HCT116 (cell line): Measurements from ENCODE around the gene HVCN1.

Experiments used
- ATF3 ChIP-seq: IDR thresholded peaks from 2 replicates; pipeline ENCODE4 v1.6.1; 2012
- CEBPB ChIP-seq: IDR thresholded peaks from 2 replicates; pipeline ENCODE4 v1.6.1; 2012; ENCODE audit warnings: low read depth
- CTCF ChIP-seq, 3 experiments: fragments of 200-600 bp in 1 of 3; sonication (generic) in 1 of 3; IDR thresholded peaks in 2 of 3; conservative IDR thresholded peaks in 1 of 3; 2 replicates each; pipeline ENCODE4 v1.5.1; 2012 to 2017; ENCODE audit warnings: low read depth in 2 of 3, low read length in 2 of 3, antibody characterized with exemption in 1 of 3, borderline replicate concordance in 1 of 3, control low read depth in 1 of 3, mild to moderate bottlenecking in 1 of 3, mixed read lengths in 1 of 3, mixed run types in 1 of 3, moderate library complexity in 1 of 3; ENCODE audit not compliant: insufficient read depth in 1 of 3
- EZH2 ChIP-seq: fragments of 200-600 bp; sonication (generic); IDR thresholded peaks from 2 replicates; pipeline ENCODE4 v1.6.1; 2017; ENCODE audit warnings: antibody characterized with exemption, mixed run types
- EZH2phosphoT487 ChIP-seq: fragments of 200-600 bp; IDR thresholded peaks from 2 replicates; pipeline ENCODE4 v1.6.1; 2018; ENCODE audit warnings: antibody characterized with exemption, borderline replicate concordance
- JUND ChIP-seq: IDR thresholded peaks from 2 replicates; pipeline ENCODE4 v1.6.1; 2012
- POLR2A ChIP-seq: IDR thresholded peaks from 2 replicates; pipeline ENCODE4 v1.7.0; 2011; ENCODE audit warnings: borderline replicate concordance; ENCODE audit not compliant: insufficient read depth, insufficient read length; ENCODE audit errors: extremely low read depth
- SP1 ChIP-seq: IDR thresholded peaks from 2 replicates; pipeline ENCODE4 v1.6.1; 2012; ENCODE audit warnings: low read depth
- TCF7L2 ChIP-seq: IDR thresholded peaks from 2 replicates; pipeline ENCODE4 v1.7.0; 2011; ENCODE audit warnings: borderline replicate concordance, inconsistent platforms; ENCODE audit not compliant: insufficient read depth, insufficient read length; ENCODE audit errors: extremely low read depth
- ZBTB33 ChIP-seq: IDR thresholded peaks from 2 replicates; pipeline ENCODE4 v1.6.1; 2011; ENCODE audit warnings: mild to moderate bottlenecking, low read length, moderate library complexity; ENCODE audit not compliant: insufficient replicate concordance; ENCODE audit errors: extremely low read depth
- TF ChIP-seq, protein P1 (sequence below): IDR thresholded peaks from 2 replicates; pipeline ENCODE4 v1.6.1; 2012
- TF ChIP-seq, protein P2 (sequence below): IDR thresholded peaks from 2 replicates; pipeline ENCODE4 v1.6.1; 2012; ENCODE audit warnings: low read depth

- TF ChIP-seq CTCF (IDR thresholded peaks at IDR 0.05 in 2 of 3, conservative IDR thresholded peaks at IDR 0.05 in 1 of 3; ENCODE audit: borderline replicate concordance in 1 of 3, insufficient read depth in 1 of 3, low read depth in 2 of 3, low read length in 2 of 3) (no peak), ATF3 (no peak), EZH2phosphoT487 (no peak), CEBPB (no peak), POLR2A (no peak), TCF7L2 (no peak), EZH2 (no peak), SP1 (no peak), ZBTB33 (no peak), JUND (no peak)
- TF ChIP-seq, protein P1, sequence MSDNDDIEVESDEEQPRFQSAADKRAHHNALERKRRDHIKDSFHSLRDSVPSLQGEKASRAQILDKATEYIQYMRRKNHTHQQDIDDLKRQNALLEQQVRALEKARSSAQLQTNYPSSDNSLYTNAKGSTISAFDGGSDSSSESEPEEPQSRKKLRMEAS = no peak
- TF ChIP-seq, protein P2, sequence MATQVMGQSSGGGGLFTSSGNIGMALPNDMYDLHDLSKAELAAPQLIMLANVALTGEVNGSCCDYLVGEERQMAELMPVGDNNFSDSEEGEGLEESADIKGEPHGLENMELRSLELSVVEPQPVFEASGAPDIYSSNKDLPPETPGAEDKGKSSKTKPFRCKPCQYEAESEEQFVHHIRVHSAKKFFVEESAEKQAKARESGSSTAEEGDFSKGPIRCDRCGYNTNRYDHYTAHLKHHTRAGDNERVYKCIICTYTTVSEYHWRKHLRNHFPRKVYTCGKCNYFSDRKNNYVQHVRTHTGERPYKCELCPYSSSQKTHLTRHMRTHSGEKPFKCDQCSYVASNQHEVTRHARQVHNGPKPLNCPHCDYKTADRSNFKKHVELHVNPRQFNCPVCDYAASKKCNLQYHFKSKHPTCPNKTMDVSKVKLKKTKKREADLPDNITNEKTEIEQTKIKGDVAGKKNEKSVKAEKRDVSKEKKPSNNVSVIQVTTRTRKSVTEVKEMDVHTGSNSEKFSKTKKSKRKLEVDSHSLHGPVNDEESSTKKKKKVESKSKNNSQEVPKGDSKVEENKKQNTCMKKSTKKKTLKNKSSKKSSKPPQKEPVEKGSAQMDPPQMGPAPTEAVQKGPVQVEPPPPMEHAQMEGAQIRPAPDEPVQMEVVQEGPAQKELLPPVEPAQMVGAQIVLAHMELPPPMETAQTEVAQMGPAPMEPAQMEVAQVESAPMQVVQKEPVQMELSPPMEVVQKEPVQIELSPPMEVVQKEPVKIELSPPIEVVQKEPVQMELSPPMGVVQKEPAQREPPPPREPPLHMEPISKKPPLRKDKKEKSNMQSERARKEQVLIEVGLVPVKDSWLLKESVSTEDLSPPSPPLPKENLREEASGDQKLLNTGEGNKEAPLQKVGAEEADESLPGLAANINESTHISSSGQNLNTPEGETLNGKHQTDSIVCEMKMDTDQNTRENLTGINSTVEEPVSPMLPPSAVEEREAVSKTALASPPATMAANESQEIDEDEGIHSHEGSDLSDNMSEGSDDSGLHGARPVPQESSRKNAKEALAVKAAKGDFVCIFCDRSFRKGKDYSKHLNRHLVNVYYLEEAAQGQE = no peak
Measured at GRCh38 chr12:110615171-110615570, 73.7 kb downstream of the HVCN1 start.
